CD4-positive, alpha-beta T cell treated with Interleukin-17A for 4 hours (primary cell): ENCODE measurements around the gene AFAP1L2.
"Not testable (repeated sequence)": the region's sequence is repeated elsewhere in the genome, so short reads cannot be mapped to it uniquely, and the experiment has no call there.

Experiments
- DNase-seq: peaks from one replicate; pipeline ENCODE4 v3.0.0-alpha.2; 2020; ENCODE audit warnings: mixed read lengths

The AFAP1L2 gene

DNA sequence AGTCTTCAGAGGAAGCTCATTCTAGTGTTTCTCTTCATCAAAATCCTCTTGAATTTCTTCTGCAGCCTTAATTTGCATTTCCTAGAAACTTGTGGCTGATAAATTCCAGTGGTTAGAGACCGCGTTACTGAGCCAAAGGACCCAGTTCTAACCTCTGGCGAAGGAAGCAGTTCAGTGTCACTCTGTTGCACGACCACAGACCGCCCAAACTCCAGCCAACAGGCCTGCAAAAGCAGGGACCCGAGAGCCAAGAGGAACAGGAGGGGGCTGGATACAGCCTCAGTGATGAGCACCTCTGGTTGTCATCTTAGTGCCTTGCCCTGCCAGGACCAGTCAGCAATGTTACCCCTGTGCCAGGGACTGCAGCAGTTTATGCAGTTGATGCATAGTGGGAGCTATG is 70.0 kb downstream of the AFAP1L2 start:
- no peak for DNase-seq

DNA sequence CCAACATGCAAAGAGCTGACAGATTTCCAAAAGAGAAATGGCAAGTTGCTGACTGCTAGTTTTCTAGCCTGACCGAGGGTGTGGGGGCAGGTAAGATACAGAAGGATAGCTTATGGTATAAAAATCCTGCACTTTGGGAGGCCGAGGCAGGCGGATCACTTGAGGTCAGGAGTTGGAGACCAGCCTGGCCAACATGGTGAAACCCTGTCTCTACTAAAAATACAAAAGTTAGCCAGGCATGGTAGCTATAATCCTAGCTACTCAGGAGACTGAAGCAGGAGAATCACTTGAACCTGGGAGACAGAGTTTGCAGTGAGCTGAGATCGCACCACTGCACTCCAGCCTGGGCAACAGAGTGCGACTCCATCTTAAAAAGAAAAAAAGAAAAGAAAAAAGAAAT is 70.9 kb downstream of the AFAP1L2 start:
- DNase-seq: not testable (repeated sequence)

DNA sequence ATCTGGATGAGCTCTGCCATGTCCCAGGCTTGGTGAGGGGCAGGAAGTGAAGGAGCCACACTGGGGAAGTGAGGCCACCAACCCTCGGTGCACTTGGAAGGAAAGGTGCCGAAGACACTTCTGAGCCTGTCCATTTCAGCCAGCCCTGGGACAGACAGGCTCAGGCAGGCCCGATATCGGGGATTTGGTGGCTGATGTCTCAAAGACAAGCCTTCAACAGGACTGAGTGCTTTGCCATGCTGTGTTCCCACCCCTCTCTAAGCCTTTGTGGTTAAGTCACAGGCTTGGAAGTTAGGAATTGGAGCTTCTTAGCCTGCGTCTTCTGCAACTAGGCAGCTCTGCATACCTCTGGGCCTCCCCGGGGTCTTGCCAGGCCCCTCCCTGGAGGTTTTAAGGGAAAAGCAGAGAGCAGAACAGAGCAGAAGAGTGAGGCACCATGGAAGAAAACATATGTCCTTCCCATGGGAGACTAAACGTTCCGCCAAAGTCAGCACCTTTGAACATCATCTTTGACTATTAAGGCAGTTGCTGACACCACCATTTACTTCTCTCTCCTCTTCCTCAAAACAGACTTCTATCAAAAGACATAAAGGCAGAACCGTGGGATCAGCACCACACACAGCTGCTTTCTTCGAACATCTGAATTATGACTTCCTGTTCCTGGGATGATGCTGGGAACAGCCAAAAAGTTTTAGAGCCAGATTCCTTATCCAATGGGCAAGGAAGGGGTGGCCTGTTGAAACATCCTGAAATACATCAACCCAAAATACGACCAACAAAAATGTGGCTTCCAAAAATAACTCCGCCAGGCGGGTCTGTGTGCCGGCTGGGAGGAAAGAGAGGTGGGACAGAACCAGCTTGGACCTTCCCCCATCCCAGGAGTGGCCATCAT is 71.8 kb downstream of the AFAP1L2 start:
- no peak for DNase-seq

DNA sequence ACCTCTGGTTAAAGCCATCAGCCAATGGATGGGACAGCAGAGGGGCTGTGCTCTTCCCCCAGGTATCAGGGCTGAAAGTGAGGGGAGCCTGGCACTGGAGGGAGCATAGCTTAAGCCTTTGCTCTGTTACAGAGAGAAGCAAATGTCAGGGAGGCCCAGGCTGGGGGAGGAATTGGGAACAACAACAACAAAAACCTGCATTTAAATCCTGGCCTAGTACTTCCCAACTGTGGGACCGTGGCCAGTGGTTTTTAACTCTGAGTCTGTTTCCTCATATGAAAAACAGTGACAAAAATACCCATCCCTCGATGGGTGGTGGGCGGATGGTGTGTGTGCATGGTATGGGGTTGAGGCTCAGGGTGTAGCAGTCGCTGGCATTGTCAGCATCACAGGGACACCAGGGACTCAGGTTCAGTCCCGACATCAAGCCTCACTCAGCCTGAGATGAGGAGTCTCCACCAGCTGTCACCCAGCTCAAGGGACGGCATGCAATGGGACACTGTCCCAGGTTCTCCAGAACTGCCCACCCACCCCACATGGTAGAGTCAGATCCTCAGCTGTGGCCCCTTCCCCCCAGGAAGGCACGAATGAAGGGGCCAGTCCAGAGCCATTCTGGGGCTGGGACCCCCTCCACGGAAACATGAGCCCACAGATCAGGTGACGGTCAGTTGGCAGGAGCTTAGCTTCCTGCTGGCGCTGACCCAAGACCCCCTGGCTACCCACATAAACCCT is 74.5 kb downstream of the AFAP1L2 start:
- DNase-seq: no peak

DNA sequence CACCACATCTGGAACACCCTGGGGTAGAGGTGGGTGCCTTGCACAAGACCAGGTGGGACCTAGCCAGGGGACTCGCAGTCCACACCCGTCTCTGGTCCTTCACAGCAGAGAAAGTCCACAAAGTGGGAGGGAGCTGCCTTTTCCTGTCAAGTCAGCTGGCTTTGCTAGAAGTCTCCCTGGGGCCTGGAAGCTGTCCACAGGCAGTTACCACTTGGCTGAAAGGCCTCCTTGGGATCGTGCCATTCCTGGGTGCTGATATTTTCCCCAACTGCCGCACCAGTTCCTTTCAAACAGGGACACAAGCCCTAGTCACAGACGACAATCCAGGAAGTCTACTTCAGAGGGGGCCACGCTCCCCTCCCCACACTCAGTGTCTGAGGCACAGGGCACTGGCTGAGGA is 75.4 kb downstream of the AFAP1L2 start:
- no peak for DNase-seq

DNA sequence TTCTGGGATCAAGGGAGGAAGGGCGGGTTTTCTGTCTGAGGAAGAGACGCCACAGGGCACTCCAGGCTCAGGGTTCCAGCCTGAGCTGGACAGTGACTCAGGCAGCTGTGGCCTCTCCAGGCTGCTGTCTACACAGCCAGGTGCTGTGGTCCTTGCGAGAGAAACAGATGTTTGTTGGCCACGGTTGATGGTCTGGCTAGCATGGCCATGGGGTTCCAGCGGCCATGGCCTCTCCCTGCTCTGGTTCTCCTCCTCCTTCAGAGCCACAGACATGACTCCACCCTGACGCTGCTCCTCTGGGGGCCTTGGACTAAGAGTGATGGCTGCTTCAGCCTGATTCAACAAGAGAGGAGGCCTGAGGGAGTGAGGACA is 75.9 kb downstream of the AFAP1L2 start:
- DNase-seq: no peak

DNA sequence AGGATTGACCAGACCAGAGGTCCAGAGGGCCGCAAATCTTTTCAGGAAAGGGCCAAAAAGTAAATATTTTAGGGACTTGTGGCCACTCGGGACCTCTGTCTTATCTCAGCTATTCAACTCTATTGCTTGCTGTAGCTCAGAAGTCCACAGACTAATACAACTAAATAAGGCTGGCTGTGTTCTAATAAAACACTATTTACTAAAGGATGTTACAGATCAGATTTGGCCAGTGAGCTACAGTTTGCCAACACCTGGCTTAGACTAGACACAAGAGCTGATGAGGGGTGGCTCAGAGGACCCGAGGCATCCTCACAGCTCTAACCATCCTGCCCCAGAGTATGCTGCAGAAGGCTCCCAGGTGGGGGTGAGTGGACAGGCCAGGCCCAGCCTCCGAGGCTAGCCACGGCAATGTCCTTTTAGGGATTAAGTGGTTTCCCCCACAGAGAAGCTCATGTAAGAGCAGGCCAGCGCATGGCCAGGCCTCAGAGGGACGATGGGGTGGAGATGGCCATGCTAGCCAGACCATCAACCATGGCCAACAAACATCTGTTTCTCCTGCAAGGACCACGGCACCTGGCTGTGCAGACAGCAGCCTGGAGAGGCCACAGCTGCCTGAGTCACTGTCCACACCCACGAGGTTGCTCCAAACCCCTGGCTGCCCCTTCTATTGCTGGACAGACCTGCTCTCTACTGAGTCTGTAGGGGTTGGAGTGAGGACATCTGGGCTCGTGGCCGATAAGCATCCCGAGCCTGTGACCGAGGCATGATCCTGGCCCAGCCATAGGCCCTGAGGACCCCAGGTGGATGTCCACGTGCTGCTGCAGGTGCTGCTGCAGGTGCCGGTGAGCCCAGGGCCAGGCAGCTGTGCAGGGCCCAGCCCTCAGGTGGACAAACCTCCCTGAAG is 76.5 kb downstream of the AFAP1L2 start:
- DNase-seq: no peak

DNA sequence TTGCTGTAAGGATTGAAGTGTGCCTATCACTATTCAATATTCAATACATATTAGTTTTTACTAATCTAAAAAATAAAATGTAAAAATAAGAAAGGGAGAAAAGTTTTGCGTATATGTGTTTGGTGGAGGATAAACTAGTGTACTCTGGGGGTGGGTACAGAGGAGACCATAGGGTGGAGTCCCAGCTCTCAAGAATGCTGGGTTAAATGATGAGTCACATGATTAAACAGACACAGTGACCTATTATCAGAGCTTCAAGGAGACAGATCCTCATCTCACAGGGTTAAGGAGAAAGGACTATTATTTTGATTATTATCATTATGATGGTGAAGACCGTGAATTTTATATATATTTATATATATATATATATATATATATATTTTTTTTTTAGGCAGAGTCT is 77.5 kb downstream of the AFAP1L2 start:
- DNase-seq: no peak

DNA sequence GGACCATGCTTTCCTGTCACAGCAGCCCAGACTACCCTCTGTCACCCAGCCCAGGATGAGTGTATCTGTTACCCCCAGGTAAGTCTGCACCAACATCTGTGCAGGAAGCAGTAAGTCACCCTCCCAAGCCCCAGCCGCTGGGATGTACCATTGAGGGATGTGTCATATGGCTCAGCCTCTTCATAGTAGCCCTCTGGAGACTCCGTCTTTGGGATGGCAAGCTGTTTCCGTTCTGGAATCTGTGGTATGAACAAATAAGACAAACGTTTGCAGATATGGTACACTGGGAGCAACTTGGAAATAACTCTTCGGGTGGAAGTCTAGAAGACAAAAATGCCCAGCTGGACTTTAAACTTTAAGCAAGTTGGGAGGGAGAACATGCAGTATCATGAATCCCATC is 81.3 kb downstream of the AFAP1L2 start:
- no peak for DNase-seq

DNA sequence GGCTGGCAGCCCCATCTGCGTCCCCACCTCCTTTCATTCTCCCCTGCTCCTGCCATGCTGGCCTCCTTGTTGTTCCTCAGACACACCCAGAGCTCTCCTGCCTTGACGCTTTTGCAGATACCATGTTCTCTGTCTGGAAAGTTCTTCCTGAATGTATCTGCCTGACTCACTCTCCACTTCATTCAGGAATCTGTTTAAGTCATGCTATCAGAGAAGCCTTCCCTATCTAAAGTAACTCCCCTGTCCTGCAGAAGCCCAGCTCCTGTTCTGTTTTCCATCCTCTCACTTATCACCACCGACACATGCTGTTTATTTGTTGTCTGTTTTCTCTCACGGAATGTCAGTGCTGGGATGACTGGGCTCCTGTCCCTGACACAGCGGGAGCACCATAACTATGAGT is 82.0 kb downstream of the AFAP1L2 start:
- DNase-seq: no peak

DNA sequence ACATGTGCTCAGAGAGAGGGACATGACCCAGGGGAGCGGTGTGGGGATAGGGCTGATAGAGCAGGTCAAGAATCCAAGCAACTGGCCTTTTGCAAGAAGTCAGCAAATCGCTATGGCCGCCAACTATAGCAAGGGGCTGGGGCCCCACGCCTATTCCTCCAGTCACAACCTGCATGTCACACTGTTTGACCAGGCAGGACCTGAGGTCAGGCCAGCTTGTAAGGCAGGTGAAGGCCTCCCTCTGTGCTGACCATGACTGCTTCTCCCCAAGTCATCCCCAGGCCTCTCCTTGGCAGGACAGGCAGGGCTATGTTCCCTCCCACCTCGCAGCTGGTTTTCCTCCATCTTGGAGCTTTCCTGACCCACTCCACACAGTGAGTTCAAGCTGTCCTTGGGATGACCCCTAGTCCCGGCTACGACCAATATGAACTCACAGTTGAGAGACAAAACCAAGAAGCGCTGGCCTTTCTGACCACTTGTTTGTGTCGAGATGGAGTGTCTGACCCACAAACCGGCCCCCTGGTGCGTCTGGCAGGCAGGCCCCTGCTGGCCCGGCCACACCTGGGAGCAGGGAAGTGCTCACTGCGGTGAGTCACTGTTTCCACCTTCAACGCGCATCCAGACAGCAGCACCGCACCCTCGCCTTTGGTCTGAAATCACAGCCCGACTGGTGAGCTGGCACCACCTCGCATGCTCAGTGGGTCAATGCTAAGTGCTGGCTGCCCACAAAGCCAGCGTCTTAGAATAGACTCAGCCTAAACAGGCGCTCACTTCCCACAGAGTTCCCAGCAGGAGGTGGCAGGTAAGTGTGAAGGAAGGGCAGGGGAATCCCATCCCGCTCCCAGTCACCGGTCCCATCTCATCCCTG is 83.8 kb downstream of the AFAP1L2 start:
- DNase-seq: no peak

DNA sequence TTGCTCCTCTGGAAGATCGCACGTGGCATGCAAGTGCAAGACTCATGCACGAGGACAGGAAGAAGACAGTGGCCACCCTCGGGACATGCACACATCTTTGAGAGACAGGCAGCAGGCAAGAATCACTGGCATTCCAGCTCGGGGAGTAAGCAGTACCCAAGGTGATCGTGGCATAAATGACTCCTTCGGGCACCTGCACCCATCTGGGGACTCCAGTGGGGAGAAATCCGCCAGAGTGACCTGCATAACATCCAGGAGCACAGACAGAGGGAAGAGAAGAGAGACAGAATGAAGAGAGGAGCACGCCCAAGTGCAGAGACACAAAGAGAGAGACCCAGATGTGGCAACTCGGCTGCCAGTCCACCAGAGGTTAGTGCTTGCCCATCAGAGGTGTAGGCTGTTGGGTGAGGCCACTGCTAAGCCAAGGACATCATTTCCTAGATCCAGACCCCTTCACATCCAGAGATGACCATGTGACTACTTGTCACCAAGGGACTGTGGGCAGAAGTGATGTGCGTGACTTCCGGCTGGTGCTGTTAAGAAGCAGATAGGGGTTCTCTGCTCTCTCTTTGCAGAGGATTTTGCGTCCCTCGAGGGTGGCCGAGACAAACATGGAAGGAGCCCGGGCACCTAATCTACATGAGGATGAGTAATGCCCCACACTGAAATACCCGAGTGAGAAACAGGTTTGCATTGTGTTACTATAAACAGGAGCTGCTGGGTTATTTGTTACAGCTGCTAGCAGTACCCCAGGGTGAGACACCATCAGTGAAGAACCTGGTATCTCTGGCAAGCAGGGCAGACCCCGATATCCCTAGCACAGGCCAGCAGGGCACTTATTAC is 84.7 kb downstream of the AFAP1L2 start:
- no peak for DNase-seq

DNA sequence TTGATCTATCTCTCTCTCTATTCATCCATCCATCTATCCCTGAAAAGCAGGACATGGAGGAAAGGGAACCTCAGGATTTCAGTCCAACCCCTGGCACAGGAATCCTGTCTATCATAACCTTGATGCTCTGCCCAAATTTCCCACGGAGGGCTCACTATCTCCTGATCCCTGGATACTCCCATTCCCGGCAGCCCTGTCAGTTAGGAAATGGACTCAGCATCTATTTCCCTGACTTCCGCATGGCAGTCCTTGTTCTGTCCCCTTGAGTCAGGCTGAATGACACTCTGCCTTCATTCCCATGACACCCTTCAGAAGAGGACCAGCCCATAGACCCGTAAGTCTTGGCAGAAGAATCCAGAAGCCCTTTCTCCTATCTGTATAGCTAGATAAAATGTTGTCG is 87.6 kb downstream of the AFAP1L2 start:
- no peak for DNase-seq

DNA sequence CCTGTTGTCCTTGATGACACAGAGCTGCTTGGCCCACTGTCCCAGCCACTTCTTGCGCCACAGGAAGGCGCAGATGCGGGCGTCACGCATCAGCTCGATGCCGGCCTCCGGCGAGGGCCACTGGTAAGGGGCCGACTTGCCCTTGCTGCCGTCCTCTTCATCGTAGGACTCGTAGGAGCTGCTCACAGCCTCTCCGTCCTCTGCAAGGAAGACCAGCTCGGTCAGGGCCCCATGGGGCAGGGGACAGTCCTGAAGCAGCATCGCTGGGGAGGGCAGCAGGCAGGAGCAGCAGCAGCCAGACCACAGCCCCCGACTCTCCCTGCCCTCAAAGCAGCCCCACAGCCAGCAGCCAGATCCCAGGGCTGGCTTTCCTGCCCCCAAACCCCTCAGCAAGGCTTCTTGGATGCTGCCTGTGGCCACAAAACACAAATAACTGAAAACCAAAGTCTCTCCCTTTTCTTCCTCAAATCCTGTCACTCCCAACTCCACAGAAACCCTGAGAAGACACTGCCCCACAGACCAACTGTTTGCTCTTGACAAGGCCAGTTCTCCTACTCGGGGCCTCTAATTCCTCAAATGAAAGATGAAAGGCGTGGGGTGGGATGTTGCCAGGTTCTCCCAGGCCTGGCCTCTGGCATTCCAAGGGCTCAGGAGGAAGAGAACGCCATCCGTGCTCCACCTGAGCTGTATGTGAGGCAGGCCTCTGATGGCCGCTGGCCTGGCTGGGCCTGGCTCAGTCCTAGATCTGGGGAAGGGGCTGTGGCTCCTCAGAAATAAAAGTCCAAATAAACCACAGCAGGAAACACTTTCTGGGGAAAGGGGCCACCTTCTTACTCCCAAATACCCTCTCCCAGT is 88.5 kb downstream of the AFAP1L2 start:
- DNase-seq: no peak

DNA sequence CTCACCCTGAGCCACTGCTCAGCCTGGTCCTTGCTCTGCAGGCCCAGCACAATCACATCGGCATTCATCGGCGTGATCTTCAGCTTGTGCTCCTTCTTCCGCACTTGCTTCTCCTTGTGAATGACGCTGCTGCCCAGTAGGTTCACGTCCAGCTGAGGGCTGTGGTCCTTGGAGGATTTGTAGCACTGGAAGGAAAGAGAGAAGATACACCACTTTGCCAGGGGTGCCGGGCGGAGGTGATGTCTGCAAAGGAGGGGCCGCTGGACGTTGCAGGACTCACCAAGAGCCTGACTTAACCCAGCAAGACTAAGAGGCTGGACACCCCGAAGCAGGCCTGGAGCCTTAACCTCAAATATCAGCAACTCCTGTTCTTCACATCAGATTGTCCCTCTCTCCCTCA is 90.4 kb downstream of the AFAP1L2 start:
- DNase-seq: no peak

DNA sequence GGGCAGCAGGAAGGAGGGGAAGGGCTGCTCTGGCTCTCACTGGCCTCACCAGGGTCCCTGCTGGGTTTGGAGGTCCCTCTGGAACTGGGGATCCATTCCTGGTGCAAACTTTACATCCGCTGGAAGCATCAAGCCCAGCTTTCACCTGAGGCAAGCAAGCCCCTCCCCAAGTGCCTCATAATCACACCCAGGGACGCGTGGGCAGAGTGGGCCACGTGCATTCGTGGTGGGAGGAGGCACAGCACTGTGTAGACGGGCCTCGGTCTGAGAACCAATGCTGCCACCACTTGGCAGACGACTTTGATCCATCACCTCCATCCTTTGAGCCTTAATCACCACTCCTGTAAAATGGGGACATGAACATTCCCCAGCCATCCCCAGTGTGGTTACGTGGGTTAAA is 91.2 kb downstream of the AFAP1L2 start:
- DNase-seq: no peak

DNA sequence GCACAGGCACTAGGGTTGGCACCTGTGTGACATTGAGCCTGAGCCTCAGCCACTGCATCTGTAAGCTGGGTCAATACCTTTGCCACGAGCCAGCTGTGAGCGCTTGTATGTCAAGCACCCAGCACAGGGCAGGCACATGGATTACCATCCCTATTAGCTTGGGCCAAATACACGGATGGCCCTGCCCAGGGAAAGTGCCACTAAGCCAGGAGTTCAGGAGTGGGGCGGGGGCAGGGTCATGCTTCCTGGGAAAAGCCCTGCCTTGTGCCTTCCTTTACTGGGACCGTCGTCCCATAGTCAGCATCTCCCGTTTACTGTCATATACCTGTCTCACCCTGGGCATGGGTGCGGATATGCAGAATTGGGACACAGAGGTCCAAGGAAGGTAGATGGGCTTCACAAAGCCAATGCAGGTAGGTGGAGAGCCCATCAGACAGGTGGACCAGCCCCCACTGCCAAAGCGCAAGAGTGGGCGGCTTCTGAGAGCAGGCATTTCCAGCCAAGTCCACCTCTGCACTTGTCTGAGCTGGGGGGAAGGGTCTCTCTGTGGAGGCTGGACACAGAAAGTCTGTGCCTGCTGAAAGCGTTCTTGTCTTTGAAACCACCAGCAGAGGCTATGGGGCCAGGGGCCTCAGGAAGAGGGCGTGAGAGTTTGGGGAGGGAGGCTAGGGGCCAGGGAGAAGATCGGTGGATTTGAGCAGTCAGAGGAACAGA is 92.6 kb downstream of the AFAP1L2 start:
- DNase-seq: no peak

DNA sequence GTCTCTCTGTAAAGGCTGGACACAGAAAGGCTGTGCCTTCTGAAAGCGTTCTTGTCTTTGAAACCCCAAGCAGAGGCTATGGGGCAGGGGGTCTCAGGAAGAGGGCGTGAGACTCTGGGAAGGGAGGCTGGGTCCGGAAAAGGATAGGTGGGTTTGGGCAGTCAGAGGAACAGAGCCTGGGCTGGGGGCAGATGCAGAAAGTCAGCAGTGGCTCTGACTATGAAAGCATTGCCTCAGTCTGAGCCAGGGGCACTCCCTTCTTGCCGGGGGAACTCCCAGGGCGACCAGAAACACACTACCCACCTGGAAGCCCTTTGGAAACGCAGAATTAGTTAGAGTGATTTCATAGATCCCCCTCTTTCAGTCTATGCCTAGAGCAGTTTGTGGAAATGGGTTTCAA is 93.3 kb downstream of the AFAP1L2 start:
- no peak for DNase-seq

DNA sequence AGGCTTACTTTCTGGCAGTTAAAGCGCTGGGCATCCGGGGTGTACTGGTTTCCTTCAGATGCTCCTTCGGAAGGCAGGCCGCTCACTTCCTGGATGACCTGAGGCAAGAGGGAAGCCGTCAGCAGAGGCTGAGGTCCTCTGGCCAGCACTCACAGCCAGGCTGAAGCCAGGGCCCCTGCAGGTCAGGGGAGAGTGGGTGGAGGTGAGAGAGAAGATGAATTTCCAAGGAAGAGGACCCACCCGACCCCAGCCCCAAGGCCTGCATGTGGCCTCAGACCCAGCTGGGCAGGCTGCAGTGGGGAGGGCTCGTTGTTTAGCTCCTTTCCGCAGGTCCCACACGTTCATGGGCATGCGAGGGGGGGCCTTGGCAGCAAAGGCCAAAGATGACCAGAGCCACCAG is 94.0 kb downstream of the AFAP1L2 start:
- DNase-seq: no peak

DNA sequence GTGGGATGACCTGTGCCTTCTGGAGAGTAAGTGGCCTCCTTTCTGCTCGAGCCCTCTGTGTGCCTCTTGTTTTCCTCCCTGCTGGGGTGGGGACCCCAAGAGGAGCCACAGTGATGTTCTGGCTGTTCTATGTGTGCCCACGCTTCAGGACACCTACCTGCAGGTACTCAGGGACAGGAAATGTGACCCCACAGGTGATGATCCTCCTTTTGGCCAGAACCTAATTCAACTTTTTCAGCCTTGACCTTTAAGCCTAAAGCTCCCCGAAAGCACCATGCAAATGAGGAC is 95.0 kb downstream of the AFAP1L2 start:
- no peak for DNase-seq
